ENCODE data around the gene SREK1IP1. TPM values are rescaled to one million over a fixed set of nuclear protein-coding genes. Genes with fewer than 3 reads are reported as not detected.

Gene SREK1IP1
- total RNA-seq, 1 donor = 13.3 TPM

- DNase-seq (ENCODE audit: low read depth) = no peak
- TF ChIP-seq, protein P1, sequence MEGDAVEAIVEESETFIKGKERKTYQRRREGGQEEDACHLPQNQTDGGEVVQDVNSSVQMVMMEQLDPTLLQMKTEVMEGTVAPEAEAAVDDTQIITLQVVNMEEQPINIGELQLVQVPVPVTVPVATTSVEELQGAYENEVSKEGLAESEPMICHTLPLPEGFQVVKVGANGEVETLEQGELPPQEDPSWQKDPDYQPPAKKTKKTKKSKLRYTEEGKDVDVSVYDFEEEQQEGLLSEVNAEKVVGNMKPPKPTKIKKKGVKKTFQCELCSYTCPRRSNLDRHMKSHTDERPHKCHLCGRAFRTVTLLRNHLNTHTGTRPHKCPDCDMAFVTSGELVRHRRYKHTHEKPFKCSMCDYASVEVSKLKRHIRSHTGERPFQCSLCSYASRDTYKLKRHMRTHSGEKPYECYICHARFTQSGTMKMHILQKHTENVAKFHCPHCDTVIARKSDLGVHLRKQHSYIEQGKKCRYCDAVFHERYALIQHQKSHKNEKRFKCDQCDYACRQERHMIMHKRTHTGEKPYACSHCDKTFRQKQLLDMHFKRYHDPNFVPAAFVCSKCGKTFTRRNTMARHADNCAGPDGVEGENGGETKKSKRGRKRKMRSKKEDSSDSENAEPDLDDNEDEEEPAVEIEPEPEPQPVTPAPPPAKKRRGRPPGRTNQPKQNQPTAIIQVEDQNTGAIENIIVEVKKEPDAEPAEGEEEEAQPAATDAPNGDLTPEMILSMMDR (IDR thresholded peaks at IDR 0.05; ENCODE audit: insufficient read depth, low read length) = no peak
These were observed 17.9 kb upstream of the SREK1IP1 start for GRCh38 chr5:64786372-64786771.

DNA sequence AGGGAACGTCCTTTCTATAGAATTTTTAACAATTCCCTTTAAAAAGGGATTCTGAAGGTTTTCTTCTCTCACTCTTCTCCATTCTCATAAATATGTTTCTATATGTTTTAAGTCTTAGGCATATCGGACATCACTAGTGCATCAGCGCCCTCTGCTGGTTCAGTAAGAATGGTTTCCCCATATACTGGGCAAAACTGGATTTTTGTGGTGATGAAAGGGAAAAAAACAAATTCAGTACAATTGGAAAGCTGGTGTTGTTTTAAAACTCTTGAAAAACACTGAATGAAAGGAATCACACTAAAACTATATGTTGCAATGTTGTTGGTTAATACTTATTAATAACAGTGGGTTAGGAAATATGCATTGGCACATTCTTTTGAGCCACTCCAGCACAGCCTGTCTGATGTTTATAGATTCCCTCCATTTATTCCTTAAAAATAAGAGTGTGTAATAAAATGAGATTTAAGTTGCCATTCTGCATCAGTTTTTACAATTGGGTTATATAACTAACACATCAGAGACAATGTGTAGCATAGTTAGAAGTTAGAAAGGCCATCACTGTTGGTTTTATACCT is 16.0 kb upstream of the SREK1IP1 start:
- TF ChIP-seq, protein P1 (IDR thresholded peaks at IDR 0.05; ENCODE audit: insufficient read depth, low read length) = peak; percentile 74
- DNase-seq (ENCODE audit: low read depth) = peak; percentile 91
- H3K4me3 ChIP-seq (ENCODE audit: low read depth, low read length) = no peak overlapping the region

More at GRCh38 chr5:64786372-64786771, 17.9 kb upstream of the SREK1IP1 start:
- H3K4me3 ChIP-seq (ENCODE audit: low read depth, low read length) = no peak overlapping the region

GRCh38 chr5:64775291-64775690 is 6.8 kb upstream of the SREK1IP1 start:
- no peak for DNase-seq (ENCODE audit: low read depth)
- TF ChIP-seq, protein P1 (IDR thresholded peaks at IDR 0.05; ENCODE audit: insufficient read depth, low read length) = no peak
- no peak overlapping the region for H3K4me3 ChIP-seq (ENCODE audit: low read depth, low read length)

DNA sequence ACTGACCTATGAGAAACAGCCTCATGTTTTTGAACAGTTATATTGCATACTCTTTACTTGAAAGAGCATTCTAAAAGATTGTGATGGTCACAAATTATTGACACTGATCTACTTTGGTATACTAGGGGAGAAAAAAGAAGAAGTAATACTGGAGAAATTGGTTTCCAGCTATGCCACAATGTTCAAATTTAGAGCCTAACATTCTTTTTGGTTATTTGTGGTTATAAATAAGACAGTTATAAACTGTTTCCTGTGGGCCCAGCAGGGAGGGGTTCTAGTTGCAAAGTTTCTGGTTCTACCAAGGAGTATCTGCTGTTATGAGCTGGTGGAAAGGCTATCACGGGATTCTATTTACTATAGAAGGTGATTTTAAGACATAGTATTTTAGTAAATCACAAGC is 5.0 kb upstream of the SREK1IP1 start:
- no peak overlapping the region for H3K4me3 ChIP-seq (ENCODE audit: low read depth, low read length)
- TF ChIP-seq, protein P1 (IDR thresholded peaks at IDR 0.05; ENCODE audit: insufficient read depth, low read length) = no peak
- DNase-seq (ENCODE audit: low read depth) = no peak

- no peak overlapping the region for H3K4me3 ChIP-seq (ENCODE audit: low read depth, low read length)
- TF ChIP-seq, protein P1 (IDR thresholded peaks at IDR 0.05; ENCODE audit: insufficient read depth, low read length) = no peak
- no peak for DNase-seq (ENCODE audit: low read depth)
These were observed 3.2 kb upstream of the SREK1IP1 start for GRCh38 chr5:64771736-64772135.

- TF ChIP-seq, protein P1 (IDR thresholded peaks at IDR 0.05; ENCODE audit: insufficient read depth, low read length) = no peak
- peak overlapping the region; percentile 87 for H3K4me3 ChIP-seq (ENCODE audit: low read depth, low read length)
- no peak for DNase-seq (ENCODE audit: low read depth)
These were observed 1.4 kb upstream of the SREK1IP1 start for GRCh38 chr5:64769855-64770254.

DNA sequence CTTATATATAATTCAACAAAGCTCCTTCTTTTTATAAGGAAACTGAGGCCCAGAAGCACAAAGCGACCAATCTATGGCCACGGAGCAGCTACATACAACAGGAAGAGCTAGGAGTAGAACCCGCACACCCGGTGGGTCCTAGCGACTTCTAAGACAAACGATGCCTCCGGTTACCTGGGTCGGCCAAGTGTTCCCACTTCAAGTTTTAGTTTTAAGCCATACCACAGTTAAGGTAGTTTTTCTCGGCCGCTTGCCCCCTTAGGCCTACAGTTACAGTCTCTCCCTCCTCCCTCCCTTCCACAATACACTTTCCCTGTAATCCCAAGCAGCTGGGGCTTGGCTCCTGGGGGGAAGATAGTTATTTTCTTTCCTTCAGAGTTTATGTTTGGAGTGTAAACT is 533 bp downstream of the SREK1IP1 start:
- TF ChIP-seq, protein P1 (IDR thresholded peaks at IDR 0.05; ENCODE audit: insufficient read depth, low read length) = no peak
- no peak for DNase-seq (ENCODE audit: low read depth)
- H3K4me3 ChIP-seq (ENCODE audit: low read depth, low read length) = peak overlapping the region; percentile 87
